HG03159 (cell line): Measurements from ENCODE around the gene HSD17B12.

Experiments used
- ATAC-seq: cut with Tn5 transposase; IDR thresholded peaks from one replicate; pipeline ENCODE4 v1.9.1; 2021; ENCODE audit warnings: mild to moderate bottlenecking, moderate library complexity; ENCODE audit not compliant: unreplicated experiment

The HSD17B12 gene

GRCh38 chr11:43687120-43687791, 6.7 kb downstream of the HSD17B12 start:
- ATAC-seq = no peak

GRCh38 chr11:43688394-43688793, 7.9 kb downstream of the HSD17B12 start:
- ATAC-seq = no peak

- no peak for ATAC-seq
Measured at GRCh38 chr11:43689167-43689566, 8.6 kb downstream of the HSD17B12 start.

- no peak for ATAC-seq
Measured at GRCh38 chr11:43690929-43691725, 10.6 kb downstream of the HSD17B12 start.

GRCh38 chr11:43691806-43692205, 11.3 kb downstream of the HSD17B12 start:
- ATAC-seq = no peak

GRCh38 chr11:43693069-43693468, 12.5 kb downstream of the HSD17B12 start:
- ATAC-seq = no peak

- ATAC-seq = no peak
Measured at GRCh38 chr11:43693731-43694130, 13.2 kb downstream of the HSD17B12 start.

- ATAC-seq = peak; percentile 74
Measured at GRCh38 chr11:43694477-43694876, 13.9 kb downstream of the HSD17B12 start.

GRCh38 chr11:43697679-43698078, 17.1 kb downstream of the HSD17B12 start:
- no peak for ATAC-seq

- no peak for ATAC-seq
Measured at GRCh38 chr11:43699870-43700269, 19.3 kb downstream of the HSD17B12 start.

GRCh38 chr11:43706631-43707030, 26.1 kb downstream of the HSD17B12 start:
- no peak for ATAC-seq

- no peak for ATAC-seq
Measured at GRCh38 chr11:43708776-43709175, 28.2 kb downstream of the HSD17B12 start.

GRCh38 chr11:43709689-43710088, 29.2 kb downstream of the HSD17B12 start:
- ATAC-seq = no peak

GRCh38 chr11:43712676-43713075, 32.1 kb downstream of the HSD17B12 start:
- ATAC-seq = no peak

GRCh38 chr11:43718373-43718772, 37.8 kb downstream of the HSD17B12 start:
- ATAC-seq = no peak

- no peak for ATAC-seq
Measured at GRCh38 chr11:43723617-43724016, 43.1 kb downstream of the HSD17B12 start.

- no peak for ATAC-seq
Measured at GRCh38 chr11:43732225-43732624, 51.7 kb downstream of the HSD17B12 start.

- ATAC-seq = no peak
Measured at GRCh38 chr11:43734256-43734655, 53.7 kb downstream of the HSD17B12 start.

- ATAC-seq = no peak
Measured at GRCh38 chr11:43735115-43735514, 54.6 kb downstream of the HSD17B12 start.

GRCh38 chr11:43735961-43736360, 55.4 kb downstream of the HSD17B12 start:
- ATAC-seq = no peak

GRCh38 chr11:43736502-43737200, 56.1 kb downstream of the HSD17B12 start:
- ATAC-seq = no peak

GRCh38 chr11:43737201-43737590, 56.7 kb downstream of the HSD17B12 start:
- no peak for ATAC-seq
